ENCODE measurements around the gene ENO2. TPM values are rescaled to one million over a fixed set of nuclear protein-coding genes. Genes with fewer than 3 reads are reported as not detected.

The ENO2 gene
- total and polyA plus RNA-seq, 9 donors, result 5.0 to 22.3 (median 11.5) TPM

GRCh38 chr12:6921996-6922946 lies 7.9 kb downstream of the ENO2 start:
- no peak overlapping the region for H3K27ac ChIP-seq
- H3K9me3 ChIP-seq, result no peaks in the 10 kb centered on the region
- H3K4me3 ChIP-seq, result no peak overlapping the region
- WGBS, 3 donors, result 66 to 75% (median 72%) methylated on average over 9 of the region's 9 CpGs
- H3K36me3 ChIP-seq, result no peaks in the 10 kb centered on the region
- DNase-seq, result peak in 1 of 5 donors; percentile 27
- TF ChIP-seq POLR2A (IDR thresholded peaks at IDR 0.05) (no peak), CTCF (IDR thresholded peaks at IDR 0.05) (no peak), EP300 (IDR thresholded peaks at IDR 0.05) (no peak)
- peaks cover 15% of the 10 kb centered on the region for H3K4me1 ChIP-seq (ENCODE audit: insufficient read depth)
- intact Hi-C loops (cut with DNase I), result loop anchor here in 1 of 4 donors (5.0 kb wide), 1 partner anchor 190 kb away; no protein-coding TSS in a partner anchor
- H3K27me3 ChIP-seq, result no peaks in the 10 kb centered on the region

- Histone ChIP-seq H3K27me3 (no peaks in the 10 kb centered on the region), H3K9me3 (no peaks in the 10 kb centered on the region), H3K4me3 (no peak overlapping the region), H3K27ac (peak overlapping the region in 1 of 2 donors; percentile 95), H3K36me3 (no peaks in the 10 kb centered on the region), H3K4me1 (ENCODE audit: insufficient read depth) (peaks cover 15% of the 10 kb centered on the region)
- WGBS, 3 donors, result 66 to 70% (median 70%) methylated on average over 10 of the region's 10 CpGs
- peak in 1 of 5 donors; percentile 23 for DNase-seq
- TF ChIP-seq POLR2A (IDR thresholded peaks at IDR 0.05) (no peak), CTCF (IDR thresholded peaks at IDR 0.05) (no peak), EP300 (IDR thresholded peaks at IDR 0.05) (no peak)
- intact Hi-C loops (cut with DNase I), result loop anchor here in 1 of 4 donors (5.0 kb wide), 1 partner anchor 189 kb away; no protein-coding TSS in a partner anchor
Measured at GRCh38 chr12:6923003-6923732, 8.8 kb downstream of the ENO2 start.

- intact Hi-C loops (cut with DNase I), result loop anchor here in 1 of 4 donors (2.0 to 5.0 kb wide), 2 partner anchors 41 to 188 kb away; no protein-coding TSS in a partner anchor
- H3K4me3 ChIP-seq, result no peak overlapping the region
- H3K36me3 ChIP-seq, result no peaks in the 10 kb centered on the region
- WGBS, 3 donors, result 33 to 44% (median 35%) methylated on average over 6 of the region's 6 CpGs
- TF ChIP-seq EP300 (IDR thresholded peaks at IDR 0.05) (no peak), POLR2A (IDR thresholded peaks at IDR 0.05) (no peak), CTCF (IDR thresholded peaks at IDR 0.05) (no peak)
- DNase-seq, result peak in 3 of 5 donors; percentile 44 to 66 (median 56)
- H3K9me3 ChIP-seq, result no peaks in the 10 kb centered on the region
- peaks cover 15% of the 10 kb centered on the region for H3K4me1 ChIP-seq (ENCODE audit: insufficient read depth)
- H3K27me3 ChIP-seq, result no peaks in the 10 kb centered on the region
- peak overlapping the region in 1 of 2 donors; percentile 95 for H3K27ac ChIP-seq
Measured at GRCh38 chr12:6923851-6924250, 9.5 kb downstream of the ENO2 start.

GRCh38 chr12:6925239-6925539 lies 10.8 kb downstream of the ENO2 start:
- H3K27ac ChIP-seq, result peak overlapping the region; percentile 95 to 99
- no peaks in the 10 kb centered on the region for H3K27me3 ChIP-seq
- H3K36me3 ChIP-seq, result no peaks in the 10 kb centered on the region
- H3K4me1 ChIP-seq (ENCODE audit: insufficient read depth), result peaks cover 19% of the 10 kb centered on the region
- 0 to 10% (median 4%) methylated on average over 1 of the region's 1 CpG for WGBS, 3 donors
- TF ChIP-seq POLR2A (IDR thresholded peaks at IDR 0.05) (no peak), EP300 (IDR thresholded peaks at IDR 0.05) (no peak), CTCF (IDR thresholded peaks at IDR 0.05) (no peak)
- no peak for DNase-seq
- no peaks in the 10 kb centered on the region for H3K9me3 ChIP-seq
- intact Hi-C loops (cut with DNase I), result loop anchor here in 2 of 4 donors (2.0 to 5.0 kb wide), 2 partner anchors 40 to 53 kb away; partner anchors contain the start of gene SPSB2 (in 1 of the 2)
- H3K4me3 ChIP-seq, result peak overlapping the region; percentile 74
